Measurements from ENCODE around the gene KLF2. TPM values are rescaled to one million over a fixed set of nuclear protein-coding genes. Genes with fewer than 3 reads are reported as not detected.

KLF2 gene
- total RNA-seq, 1 experiment from 2014 or later, result 3.0 TPM

DNA sequence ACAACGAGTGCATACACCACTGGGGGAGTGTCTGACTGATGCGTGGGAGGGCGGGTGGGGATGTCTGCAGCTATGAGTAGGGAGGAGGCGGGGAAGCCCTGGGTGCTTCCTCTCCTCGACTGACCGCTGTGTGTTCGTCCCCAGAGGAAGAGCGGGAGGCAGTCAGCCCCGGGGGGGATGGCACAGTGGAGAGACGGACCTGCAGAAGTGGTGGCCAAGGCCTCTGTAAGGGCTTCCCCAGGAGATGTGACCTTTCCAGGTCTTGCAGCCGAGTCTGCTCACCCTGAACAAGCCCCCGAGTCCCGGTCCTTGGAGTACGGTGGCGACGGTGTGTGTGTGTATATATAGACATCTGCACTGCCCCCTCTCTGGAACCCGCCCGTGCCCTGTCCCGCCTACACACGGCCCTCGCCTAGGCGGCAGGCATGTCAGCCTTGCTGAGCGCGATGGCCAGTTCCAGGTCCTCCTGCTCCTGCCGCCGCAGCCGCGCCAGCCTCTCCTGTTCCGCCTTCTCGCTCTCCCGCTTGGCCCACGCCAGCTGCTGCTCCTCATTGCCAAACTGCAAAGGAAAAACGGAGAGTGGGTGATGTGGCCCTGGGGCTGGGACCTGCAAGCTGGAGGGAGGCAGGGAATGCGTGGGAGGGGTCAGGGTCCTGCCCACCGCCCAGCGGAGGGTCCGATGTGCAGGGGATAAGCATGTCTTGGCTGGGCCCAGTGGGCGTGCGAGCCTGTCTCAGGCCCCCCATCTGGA lies 30.8 kb downstream of the KLF2 start:
- in situ Hi-C loops (cut with HindIII; ENCODE audit: low pct_unique_long_range_greater_than_20kb, low sequenced_read_pairs), result loop anchor here (25.0 kb wide), 1 partner anchor 143 kb away; no protein-coding TSS in a partner anchor
- no peak for DNase-seq (ENCODE audit: low read depth)

DNA sequence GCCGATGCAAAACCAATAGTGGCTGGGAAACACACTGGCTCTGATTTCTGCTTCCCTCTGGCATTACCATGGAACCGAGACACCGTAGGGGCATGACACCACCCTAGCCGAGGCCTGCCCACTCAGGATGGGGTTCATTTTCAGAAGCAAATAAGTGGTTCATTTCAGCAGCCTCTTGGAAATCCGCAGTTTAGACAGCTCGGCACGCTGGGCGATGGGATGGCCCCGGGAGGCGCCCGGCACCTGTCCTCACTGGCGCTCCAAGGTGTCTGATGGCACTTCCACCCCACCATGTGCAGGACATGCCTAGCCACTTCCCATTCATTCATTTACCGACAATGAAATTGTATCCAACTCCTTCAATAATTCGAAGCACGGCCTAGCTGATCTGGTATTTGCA lies 33.8 kb downstream of the KLF2 start:
- in situ Hi-C loops (cut with HindIII; ENCODE audit: low pct_unique_long_range_greater_than_20kb, low sequenced_read_pairs), result loop anchor here (25.0 kb wide), 1 partner anchor 146 kb away; no protein-coding TSS in a partner anchor
- no peak for DNase-seq (ENCODE audit: low read depth)

DNA sequence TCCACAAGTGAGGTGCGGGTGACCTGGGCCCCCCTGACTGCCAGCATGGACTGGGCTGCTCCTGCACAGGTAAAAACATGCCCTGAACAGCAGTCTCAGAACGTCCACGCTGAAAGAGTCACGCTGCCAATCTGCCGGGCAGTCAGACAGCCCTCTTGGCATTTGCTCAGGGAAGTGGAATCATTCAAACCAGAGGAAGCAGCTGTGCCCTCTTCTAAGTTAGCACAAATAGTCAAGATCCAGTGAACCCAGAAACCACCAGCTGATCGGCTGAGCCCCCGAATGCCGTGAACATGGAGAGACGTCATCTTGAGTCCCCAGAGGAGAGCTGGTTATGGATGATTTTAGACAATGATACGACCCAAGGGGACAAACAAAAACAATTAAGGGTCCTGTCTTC lies 34.4 kb downstream of the KLF2 start:
- in situ Hi-C loops (cut with HindIII; ENCODE audit: low pct_unique_long_range_greater_than_20kb, low sequenced_read_pairs), result loop anchor here (25.0 kb wide), 1 partner anchor 147 kb away; no protein-coding TSS in a partner anchor
- no peak for DNase-seq (ENCODE audit: low read depth)

DNA sequence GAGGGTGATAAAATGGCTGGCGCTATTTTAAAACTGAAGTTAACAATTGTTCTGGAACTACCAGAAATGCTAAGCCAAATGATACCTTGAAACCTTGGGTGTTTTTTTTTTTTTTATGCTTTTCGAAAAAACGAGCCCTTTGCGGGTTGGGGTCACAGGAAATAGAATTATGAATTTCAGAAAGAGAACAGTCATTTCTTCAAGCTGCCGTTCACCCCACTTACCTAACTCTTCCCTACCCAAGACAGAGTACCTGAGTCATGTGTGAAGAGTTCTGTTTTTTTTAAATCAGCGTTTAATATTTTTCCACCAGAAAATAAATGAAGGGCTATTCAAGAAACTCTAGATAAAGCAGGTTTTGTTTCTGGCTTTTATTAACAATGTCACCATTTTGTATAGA lies 35.3 kb downstream of the KLF2 start:
- no peak for DNase-seq (ENCODE audit: low read depth)
- in situ Hi-C loops (cut with HindIII; ENCODE audit: low pct_unique_long_range_greater_than_20kb, low sequenced_read_pairs), result loop anchor here (25.0 kb wide), 1 partner anchor 148 kb away; no protein-coding TSS in a partner anchor

DNA sequence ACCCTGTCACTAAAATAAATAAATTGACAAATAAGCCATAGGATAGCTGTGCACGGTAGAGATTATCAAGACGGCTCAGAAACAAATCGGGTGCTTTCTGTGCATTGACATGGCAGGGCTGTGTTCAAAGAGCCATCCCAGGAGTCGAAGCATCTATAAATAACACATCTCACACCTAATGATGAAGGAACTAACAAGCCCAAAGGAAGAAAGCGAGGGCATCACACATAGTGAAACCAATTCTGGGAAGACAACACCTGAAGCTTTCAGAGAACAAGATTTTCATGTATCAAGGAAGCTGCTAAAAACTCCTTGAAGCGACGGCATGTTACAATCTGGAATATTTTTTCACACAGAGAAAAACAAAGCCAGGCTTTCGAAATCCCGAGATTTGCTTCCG lies 36.1 kb downstream of the KLF2 start:
- in situ Hi-C loops (cut with HindIII; ENCODE audit: low pct_unique_long_range_greater_than_20kb, low sequenced_read_pairs), result loop anchor here (25.0 kb wide), 1 partner anchor 148 kb away; no protein-coding TSS in a partner anchor
- no peak for DNase-seq (ENCODE audit: low read depth)

DNA sequence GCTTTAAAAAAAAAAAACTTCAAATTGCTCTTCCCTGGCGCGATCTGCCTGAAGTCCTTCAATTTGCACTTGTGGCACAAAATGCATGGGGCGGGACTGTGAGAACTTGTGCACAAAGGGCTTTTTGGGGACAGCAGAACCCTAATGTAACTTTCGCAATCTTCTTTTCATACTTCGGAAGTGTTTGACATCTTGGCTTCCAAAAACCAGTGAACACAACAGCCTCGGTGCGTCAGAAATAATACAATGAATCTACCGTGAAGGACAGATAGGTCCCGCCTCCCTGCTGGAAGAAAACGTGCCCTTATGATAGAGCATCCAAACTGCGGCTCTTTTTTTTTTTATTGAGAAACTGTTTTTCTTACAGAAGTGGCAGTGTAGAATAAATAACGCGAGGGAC lies 36.6 kb downstream of the KLF2 start:
- in situ Hi-C loops (cut with HindIII; ENCODE audit: low pct_unique_long_range_greater_than_20kb, low sequenced_read_pairs), result loop anchor here (25.0 kb wide), 1 partner anchor 149 kb away; no protein-coding TSS in a partner anchor
- DNase-seq (ENCODE audit: low read depth), result no peak

DNA sequence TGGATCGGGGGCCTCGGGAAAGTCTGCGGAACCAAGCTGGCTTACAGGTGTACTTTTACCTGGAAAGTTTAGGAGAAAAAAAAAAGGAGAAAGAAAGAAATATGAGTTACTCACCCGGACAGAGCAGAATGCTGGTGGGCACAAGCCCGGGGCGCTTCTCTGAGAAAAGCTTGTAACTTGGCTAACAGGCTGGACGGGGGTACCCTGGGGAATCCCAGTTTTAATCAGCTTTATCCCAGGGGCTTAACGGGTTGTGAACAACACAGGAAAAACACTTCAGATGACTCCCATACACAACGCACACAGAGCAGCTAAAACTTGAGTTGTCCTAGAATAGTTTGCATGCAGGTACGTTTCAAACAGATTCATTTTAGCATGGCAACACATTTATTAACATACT lies 37.3 kb downstream of the KLF2 start:
- in situ Hi-C loops (cut with HindIII; ENCODE audit: low pct_unique_long_range_greater_than_20kb, low sequenced_read_pairs), result loop anchor here (25.0 kb wide), 1 partner anchor 150 kb away; no protein-coding TSS in a partner anchor
- DNase-seq (ENCODE audit: low read depth), result no peak

DNA sequence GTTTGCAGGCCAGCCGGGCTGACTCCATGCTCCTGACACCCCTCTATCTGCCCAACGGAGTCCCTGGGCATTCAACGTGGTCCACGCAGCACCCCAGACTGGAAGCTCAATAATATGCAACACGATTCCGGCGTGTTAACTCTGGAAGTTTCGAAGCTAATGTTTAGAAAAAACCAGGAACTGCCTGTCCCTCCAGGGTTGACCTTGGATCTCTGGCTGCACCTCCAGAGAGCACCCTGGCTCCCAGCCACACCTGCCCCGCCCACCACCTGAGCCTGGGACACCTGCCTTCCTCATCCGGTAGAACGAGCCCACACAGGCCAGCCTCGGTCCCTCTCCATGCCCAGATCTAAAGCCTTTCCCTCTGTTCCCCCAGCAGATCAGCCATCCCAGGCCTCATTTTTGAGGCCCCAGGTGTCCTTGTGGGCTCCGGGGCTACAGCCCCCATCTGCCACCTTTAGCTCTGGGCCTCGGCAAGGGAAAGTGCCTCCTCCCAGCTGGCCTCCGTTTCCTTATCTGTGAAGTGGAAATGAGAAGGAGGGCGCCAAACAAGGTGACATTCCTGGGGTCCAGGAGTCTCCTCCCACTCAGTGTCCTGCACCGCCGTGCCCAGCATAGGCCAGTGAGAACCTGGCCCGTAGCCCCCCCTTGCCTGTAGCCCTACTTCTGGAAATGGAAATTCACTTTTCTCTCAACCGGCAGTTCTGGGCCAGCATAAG lies 38.7 kb downstream of the KLF2 start:
- in situ Hi-C loops (cut with HindIII; ENCODE audit: low pct_unique_long_range_greater_than_20kb, low sequenced_read_pairs), result loop anchor here (25.0 kb wide), 1 partner anchor 151 kb away; no protein-coding TSS in a partner anchor
- DNase-seq (ENCODE audit: low read depth), result no peak

DNA sequence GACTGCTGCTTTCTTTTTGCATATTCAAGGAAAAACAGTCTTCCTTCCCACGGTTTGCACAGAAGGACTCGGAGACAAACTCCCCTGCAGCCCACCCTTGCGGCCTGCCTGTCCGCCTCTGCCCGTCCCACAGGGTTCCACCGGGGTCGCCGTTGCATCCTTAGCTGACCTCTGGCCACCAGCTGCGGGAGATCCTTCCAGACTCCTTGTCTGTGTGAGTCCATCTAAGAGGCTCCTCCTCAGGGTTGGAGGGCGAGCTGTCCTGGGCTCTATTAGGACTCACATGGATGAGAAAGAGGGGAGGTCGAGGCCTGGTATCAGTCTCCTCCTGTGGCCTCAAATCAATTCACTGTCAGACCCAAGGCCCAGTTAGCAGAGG lies 39.2 kb downstream of the KLF2 start:
- no peak for DNase-seq (ENCODE audit: low read depth)
- in situ Hi-C loops (cut with HindIII; ENCODE audit: low pct_unique_long_range_greater_than_20kb, low sequenced_read_pairs), result loop anchor here (25.0 kb wide), 1 partner anchor 152 kb away; no protein-coding TSS in a partner anchor

DNA sequence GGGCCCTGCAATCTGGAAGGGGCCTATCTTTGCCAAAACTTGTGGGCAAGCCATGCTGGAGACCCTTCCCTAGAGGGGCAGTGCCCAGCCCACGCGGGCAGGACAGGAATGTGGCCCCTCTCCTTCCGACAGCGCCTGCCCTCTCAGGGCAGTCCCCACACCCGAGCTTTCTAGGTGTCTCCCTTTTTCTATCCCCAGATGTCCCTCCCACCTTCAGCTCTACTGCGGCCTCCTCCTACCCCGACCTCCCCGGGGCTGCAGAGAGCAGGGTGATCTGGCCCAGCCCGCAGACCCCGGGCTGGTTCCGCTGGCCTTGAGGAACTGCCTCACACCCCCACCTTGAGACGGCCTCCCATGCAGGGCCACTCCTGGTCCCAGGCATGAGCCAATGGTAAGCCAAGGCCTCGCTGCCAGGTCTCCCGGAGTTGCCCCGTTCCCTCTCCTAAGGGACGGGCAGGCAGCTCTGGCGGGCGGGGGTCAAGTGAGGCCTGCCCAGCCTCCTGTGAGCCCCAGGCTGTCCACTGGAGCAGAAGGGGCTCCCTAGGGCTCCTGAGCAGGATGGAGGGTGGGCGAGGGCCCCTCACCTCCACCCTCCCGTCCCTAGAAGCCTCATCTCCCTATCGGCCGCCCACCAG lies 39.7 kb downstream of the KLF2 start:
- no peak for DNase-seq (ENCODE audit: low read depth)
- in situ Hi-C loops (cut with HindIII; ENCODE audit: low pct_unique_long_range_greater_than_20kb, low sequenced_read_pairs), result loop anchor here (25.0 kb wide), 1 partner anchor 152 kb away; no protein-coding TSS in a partner anchor

DNA sequence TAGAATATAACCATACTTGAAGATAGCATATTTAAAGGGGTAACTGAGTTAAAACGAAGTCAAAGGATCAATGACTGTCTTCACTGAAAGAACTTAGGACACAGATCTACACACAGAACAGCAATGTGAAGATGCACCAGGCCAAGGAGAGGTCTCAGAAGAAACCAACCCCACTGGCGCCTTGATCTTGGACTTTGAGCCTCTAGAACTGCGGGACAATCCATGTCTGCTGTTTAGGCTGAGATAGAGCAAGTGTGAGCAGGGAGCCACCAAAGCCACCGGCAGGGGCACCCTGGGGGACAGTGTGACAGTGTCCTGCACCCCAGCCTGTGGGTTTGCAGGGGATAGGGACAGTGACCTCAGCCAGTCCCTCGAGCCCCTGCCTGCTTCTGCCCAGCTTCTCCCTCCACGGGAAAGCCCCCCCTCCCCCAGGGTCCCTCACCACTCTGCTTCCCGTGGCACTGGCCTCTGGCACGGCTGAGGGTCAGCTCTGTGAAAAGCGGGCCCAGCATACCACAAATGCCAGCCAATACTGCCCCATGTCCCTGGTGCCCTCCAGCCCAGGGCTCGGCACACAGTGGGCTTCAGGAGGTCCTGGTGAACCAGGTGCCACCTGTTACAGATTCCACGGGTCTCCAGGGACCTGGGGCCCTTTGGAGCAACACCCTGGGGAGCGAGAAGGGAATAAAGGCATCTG lies 40.8 kb downstream of the KLF2 start:
- no peak for DNase-seq (ENCODE audit: low read depth)
- in situ Hi-C loops (cut with HindIII; ENCODE audit: low pct_unique_long_range_greater_than_20kb, low sequenced_read_pairs), result loop anchor here (25.0 kb wide), 1 partner anchor 153 kb away; no protein-coding TSS in a partner anchor

DNA sequence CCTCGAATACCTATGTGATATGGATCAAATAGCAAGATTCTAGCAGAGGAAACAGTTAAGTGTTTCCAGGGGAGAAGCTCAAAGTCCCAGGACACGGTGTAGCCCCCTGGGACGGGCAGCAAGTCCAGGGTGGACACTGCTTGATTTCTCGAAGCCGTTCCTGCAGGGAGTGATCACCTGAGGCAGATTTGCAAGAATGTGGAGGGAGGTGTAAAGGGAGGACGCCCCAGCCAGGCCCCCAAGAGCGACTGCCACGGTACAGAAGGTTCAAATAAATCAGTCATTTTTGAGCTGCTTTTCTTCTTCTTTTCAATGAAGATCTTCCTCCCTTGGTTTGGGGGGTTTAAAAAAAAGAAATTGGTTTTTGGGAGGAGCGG lies 41.4 kb downstream of the KLF2 start:
- in situ Hi-C loops (cut with HindIII; ENCODE audit: low pct_unique_long_range_greater_than_20kb, low sequenced_read_pairs), result loop anchor here (25.0 kb wide), 1 partner anchor 154 kb away; no protein-coding TSS in a partner anchor
- DNase-seq (ENCODE audit: low read depth), result no peak

DNA sequence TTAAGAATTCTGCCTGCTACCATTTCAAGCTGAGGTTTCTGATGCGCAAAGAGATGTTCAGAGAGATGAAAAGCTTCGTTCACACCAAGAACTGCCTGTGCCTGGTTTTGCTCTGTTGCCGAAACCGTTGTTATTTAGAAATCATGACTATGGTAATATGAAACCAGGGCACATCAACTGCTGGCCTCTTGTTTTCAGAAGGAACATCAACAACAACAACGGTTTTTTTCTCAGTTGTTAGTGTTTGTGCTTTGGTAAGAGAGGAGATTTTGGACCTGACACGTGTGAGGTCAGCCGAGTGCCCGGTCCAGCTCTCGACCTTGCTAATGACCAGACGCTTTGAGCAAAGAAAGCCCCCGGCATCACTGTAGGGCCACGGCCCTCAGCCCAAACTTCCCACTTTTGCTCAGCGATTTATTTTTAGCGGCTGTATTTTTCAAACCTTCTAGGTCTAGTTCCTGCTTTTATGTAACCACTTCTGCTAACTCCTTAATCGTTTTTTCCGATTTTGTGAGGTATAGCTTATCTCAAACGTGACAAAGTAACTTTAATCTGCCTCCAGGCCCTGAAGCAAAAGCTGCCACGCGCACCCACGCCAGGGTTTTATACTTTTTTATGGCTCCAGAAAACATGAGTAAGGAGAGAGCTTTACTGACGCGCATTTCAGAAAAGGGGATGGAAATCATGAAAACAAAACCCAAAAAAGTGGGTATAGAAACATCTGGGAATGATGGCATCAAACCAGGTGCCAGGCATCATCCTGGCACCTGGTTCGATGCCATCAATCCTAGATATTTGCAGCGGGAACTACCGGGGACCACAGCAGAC lies 42.0 kb downstream of the KLF2 start:
- in situ Hi-C loops (cut with HindIII; ENCODE audit: low pct_unique_long_range_greater_than_20kb, low sequenced_read_pairs), result loop anchor here (25.0 kb wide), 1 partner anchor 154 kb away; no protein-coding TSS in a partner anchor

DNA sequence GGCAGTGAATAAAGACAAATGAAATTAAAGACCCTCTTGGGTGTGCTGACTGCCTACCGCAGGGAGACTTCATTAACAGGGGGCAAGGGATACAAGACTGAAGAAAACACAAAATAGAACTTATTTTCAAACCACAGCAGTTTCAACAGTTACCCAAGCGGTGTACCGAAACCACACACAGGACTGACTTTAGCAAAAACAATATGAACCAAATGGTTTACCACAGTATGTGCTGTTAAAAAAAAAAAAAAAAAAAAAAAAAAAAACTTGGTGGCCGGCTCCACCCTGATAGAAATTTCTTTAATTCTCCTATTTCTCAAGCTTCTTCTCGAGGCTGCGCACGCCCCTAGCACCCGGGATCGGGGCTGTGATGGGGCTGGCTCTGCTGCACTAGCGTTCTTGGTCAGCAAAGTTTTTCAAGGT lies 42.6 kb downstream of the KLF2 start:
- in situ Hi-C loops (cut with HindIII; ENCODE audit: low pct_unique_long_range_greater_than_20kb, low sequenced_read_pairs), result loop anchor here (25.0 kb wide), 1 partner anchor 155 kb away; no protein-coding TSS in a partner anchor
- no peak for DNase-seq (ENCODE audit: low read depth)

More for the DNA sequence above, 42.0 kb downstream of the KLF2 start:
- no peak for DNase-seq (ENCODE audit: low read depth)

DNA sequence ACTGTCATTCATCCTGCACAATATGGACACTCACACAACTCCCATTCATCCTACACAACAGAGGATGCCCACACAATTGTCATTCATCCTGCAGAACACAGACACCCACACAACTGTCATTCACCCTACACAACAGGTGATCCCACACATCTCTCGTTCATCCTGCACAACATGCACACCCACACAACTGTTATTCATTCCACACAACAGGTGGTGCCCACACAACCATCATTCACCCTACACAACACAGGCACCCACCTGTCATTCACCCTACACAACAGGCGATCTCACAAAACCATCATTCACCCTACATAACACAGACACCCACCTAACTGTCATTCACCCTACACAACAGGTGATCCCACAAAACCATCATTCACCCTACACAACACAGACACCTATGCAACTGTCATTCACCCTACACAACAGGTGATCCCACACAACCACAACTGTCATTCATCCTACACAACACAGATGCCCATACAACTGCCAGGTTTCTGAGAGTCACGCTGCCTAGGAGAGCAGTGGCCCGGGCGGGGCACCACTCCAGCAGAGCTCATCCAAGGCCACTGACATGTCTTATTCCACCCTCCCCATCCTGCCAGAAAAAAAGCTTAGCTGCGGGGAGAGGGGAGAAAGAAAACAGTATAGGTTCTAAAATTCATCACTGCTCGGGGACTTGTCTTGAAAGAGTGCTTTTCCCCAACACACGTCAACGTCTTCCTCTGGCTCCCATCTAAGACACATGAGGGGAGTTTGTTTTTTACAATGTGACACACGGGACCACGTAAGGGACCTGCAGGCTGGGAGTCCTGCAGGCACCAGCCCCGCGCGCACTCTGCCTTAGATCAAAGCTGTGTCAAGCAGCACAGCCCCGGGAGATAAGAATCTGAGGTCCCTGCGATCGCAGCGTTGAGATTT lies 44.0 kb downstream of the KLF2 start:
- no peak for DNase-seq (ENCODE audit: low read depth)
- in situ Hi-C loops (cut with HindIII; ENCODE audit: low pct_unique_long_range_greater_than_20kb, low sequenced_read_pairs), result loop anchor here (25.0 kb wide), 1 partner anchor 156 kb away; no protein-coding TSS in a partner anchor

DNA sequence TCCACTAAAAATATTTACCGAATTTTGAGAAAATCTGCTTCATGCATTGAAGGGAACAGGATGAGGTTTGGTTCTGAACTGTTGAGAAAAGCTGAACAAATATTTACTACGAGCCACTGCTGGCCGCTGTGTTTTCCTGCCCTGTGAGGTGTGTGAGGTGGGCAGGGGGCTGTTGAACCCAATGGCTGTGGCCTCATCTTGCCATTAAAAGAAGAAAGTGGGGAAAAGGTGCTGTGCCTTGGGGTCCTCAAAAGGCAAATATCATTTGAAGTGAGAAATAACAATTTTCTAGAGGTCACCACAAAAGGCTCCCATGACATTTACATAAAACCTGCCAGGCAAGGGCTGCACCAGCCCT lies 44.7 kb downstream of the KLF2 start:
- in situ Hi-C loops (cut with HindIII; ENCODE audit: low pct_unique_long_range_greater_than_20kb, low sequenced_read_pairs), result loop anchor here (25.0 kb wide), 1 partner anchor 157 kb away; no protein-coding TSS in a partner anchor
- DNase-seq (ENCODE audit: low read depth), result no peak
